Muscle layer of duodenum (tissue), 2 donors: ENCODE measurements around the gene ACCS.

Experiments used
- H3K27ac ChIP-seq: one replicate; pipeline ENCODE4 v1.7.0; 2013; ENCODE audit warnings: mild to moderate bottlenecking, low read length
- H3K27me3 ChIP-seq: one replicate; pipeline ENCODE4 v1.7.0; 2013; ENCODE audit warnings: low read depth, mild to moderate bottlenecking, control low read depth, low read length
- H3K36me3 ChIP-seq, 2 donors: one replicate each; pipeline ENCODE4 v1.7.0; 2013; ENCODE audit warnings: low read length in 2 of 2, control low read depth in 1 of 2, mild to moderate bottlenecking in 1 of 2; ENCODE audit not compliant: insufficient read depth in 2 of 2, control insufficient read depth in 1 of 2
- H3K4me1 ChIP-seq, 2 donors: one replicate each; pipeline ENCODE4 v1.7.0; 2013; ENCODE audit warnings: low read length in 2 of 2, mild to moderate bottlenecking in 2 of 2, control low read depth in 1 of 2, moderate library complexity in 1 of 2; ENCODE audit not compliant: insufficient read depth in 2 of 2, control insufficient read depth in 1 of 2
- H3K4me3 ChIP-seq, 2 donors: one replicate each; pipeline ENCODE4 v1.7.0; 2013; ENCODE audit warnings: low read length in 2 of 2, low read depth in 1 of 2, mild to moderate bottlenecking in 1 of 2
- H3K9me3 ChIP-seq, 2 donors: one replicate each; pipeline ENCODE4 v1.7.0; 2013; ENCODE audit warnings: low read length in 2 of 2, control low read depth in 1 of 2, mild to moderate bottlenecking in 1 of 2; ENCODE audit not compliant: control insufficient read depth in 1 of 2
- donor health status: healthy.

Gene ACCS, protein sequence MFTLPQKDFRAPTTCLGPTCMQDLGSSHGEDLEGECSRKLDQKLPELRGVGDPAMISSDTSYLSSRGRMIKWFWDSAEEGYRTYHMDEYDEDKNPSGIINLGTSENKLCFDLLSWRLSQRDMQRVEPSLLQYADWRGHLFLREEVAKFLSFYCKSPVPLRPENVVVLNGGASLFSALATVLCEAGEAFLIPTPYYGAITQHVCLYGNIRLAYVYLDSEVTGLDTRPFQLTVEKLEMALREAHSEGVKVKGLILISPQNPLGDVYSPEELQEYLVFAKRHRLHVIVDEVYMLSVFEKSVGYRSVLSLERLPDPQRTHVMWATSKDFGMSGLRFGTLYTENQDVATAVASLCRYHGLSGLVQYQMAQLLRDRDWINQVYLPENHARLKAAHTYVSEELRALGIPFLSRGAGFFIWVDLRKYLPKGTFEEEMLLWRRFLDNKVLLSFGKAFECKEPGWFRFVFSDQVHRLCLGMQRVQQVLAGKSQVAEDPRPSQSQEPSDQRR

DNA sequence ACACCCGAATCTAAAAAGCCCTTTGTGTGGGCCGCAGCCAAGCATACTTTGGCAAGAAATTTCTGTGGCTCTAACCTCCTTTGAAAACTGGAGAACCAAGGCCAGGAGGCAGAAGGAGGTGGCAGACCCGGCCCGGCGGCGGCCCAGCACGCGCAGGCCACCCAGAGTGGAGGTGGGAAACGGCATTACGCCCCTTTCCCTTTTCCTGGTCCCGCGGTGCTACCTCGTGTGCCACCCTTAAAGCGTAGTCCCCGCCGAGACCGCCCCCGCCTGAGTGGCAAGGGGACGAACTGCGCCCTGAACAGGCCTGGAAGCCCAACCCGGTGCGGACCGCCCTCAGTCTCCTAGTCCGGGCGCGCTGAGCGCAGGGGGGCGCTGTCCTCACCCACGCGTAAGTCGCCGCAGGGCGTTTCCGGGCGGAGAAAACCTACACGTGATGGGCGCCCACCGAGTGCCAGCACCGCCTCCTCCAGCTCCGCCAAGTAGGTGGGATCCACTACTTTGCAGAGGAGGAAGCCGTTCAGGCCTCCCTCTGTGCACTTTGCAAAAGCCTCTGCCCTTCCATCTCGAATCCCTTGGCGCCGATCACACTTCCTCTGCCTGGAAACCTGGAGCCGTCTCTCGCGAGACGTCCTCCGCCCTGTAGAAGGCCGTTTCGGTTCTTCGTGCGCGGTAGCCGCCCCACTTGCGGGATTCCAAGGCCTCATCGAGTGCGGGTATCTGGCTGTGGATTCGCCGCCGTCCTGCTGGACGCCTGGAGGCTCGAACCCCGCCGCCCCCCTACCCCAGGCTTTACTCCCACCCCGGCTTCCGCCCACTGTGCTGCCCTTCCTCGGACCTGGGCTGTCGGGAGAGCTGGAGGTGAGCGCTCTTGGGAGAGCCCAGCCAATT lies at the start of gene ACCS:
TSS of gene ACCS (plus strand) at position 430 of the 891 bp plus-strand sequence. CDS start 1,358 bp downstream, outside the sequence.
- Histone ChIP-seq H3K36me3 (peaks cover 3 to 10% of the 10 kb centered on the region in 2 donors), H3K27me3 (no peaks in the 10 kb centered on the region), H3K4me1 (peaks cover 0 to 14% of the 10 kb centered on the region in 2 donors), H3K4me3 (peak within 1 kb of the TSS; percentile 83 to 86), H3K9me3 (no peaks in the 10 kb centered on the region), H3K27ac (peak within 1 kb of the TSS; percentile 93)

DNA sequence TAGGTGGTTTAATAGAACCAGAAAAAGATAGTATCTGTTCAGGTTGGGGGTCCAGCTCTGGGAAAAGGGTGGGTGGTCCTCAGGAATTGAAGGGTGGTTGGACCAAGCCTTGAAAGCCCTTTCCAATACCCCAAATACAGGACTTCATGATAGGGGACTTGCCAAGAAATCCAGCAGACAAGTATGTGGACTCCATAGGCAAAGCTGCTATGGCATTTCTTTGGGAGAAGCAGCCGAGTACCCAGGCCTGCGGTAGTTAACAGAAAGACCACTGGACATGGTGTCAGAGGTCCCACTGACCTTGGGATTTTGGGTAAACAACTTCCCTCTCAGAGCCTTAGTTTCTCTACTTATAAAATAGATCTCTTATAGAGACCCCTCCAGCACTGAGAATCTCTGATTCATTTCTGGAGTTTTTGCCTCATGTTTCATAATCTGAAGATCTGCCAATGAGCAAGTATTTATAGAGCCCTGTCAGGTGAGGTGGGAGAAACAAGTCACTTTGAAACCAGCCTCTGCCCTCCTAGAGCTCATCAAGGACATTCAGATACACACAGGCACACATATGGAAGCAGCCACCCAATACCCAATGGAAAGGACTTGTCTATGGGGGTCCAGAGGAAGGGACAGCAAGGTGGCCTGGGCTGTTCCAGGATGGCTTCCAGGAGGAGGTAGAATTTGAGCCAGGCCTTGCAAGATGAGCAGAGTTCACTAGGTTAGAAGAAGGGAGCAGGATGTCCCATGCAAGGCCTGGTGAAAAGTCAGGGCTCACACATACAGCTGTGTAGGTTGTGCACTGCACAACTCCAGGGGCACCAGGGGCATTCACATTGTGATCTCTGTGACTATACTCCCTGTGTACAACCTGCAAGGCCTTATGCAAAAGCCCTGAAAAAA lies 49.3 kb upstream of the ACCS start:
- Histone ChIP-seq H3K4me1 (peaks cover 0 to 9% of the 10 kb centered on the region in 2 donors), H3K4me3 (no peak overlapping the region), H3K9me3 (no peaks in the 10 kb centered on the region), H3K27me3 (no peaks in the 10 kb centered on the region), H3K36me3 (no peaks in the 10 kb centered on the region), H3K27ac (no peak overlapping the region)

DNA sequence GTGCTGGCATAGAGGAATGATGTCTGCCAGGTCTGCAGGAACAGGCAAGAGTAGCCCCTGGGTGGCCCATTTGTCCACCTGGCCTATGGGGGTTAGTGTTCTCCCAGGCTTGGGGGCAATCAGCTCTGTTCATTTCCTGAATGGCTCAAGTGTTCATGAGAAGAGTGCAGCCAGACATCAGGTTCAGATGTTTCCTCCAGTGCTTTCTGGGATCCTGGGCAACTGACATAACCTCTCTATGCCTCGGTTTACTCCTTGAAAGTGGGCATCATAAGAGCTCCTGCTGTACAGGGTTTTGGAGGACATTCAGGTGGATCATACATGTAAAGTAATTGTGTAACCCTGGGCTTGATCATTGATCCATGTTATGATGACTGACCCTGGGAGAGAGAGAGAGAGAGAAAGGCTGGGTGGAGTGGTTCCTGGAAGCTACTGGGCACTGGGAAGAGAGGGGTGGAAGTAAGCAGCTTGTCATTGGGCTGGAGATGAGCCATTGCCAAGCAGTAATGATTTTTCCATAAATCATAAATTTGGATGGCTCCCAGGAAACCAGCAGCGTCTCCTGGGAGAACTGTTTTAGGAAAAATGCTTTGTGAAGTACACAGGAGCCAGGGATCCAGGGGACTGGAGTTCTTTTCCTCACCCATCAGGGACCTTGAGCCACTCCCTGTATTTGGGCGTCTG lies 48.5 kb upstream of the ACCS start:
- H3K4me3 ChIP-seq = no peak overlapping the region
- peaks cover 0 to 9% of the 10 kb centered on the region in 2 donors for H3K4me1 ChIP-seq
- H3K36me3 ChIP-seq = no peaks in the 10 kb centered on the region
- H3K9me3 ChIP-seq = peaks cover 0 to under 1% of the 10 kb centered on the region in 2 donors
- no peak overlapping the region for H3K27ac ChIP-seq
- no peaks in the 10 kb centered on the region for H3K27me3 ChIP-seq

DNA sequence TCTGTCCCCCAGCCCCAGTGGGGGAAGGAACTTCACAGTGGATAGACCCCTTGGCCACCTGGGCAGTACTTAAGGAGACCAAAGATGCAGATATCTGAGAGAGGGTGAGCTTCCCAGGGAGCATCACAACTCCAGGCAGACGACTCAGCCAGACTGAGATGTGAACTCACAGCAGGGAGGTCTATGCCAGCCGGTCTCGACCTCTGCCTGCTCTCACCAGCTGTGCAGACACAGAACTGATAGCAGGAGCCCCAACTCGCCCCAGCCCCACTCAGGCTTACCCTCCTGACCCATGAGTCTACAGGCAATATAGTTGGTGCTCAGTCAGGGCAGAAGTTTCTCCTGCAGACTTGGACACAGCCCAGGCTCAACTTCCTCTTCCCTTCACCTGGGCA lies 47.9 kb upstream of the ACCS start:
- Histone ChIP-seq H3K27ac (no peak overlapping the region), H3K4me1 (peaks cover 0 to 9% of the 10 kb centered on the region in 2 donors), H3K27me3 (no peaks in the 10 kb centered on the region), H3K4me3 (no peak overlapping the region), H3K9me3 (peaks cover 0 to 2% of the 10 kb centered on the region in 2 donors), H3K36me3 (no peaks in the 10 kb centered on the region)

DNA sequence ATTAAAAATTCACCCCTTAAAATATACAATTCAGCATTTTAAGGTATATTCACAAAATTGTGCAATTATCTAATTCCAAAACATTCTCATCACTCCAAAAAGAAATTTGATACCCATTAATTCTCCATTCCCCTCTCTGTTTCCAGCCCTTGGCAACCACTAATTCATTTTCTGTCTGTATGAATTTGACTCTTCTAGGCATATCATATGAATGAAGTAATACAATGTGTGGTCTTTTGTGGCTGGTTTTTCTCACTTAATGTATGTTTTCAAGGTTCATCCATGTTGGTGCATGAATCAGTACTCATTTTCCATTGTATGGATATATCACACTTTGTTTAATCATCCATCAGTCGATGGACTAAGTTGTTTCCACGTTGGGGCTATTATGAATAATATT lies 47.2 kb upstream of the ACCS start:
- H3K36me3 ChIP-seq = no peaks in the 10 kb centered on the region
- no peak overlapping the region for H3K4me3 ChIP-seq
- peaks cover 0 to 2% of the 10 kb centered on the region in 2 donors for H3K9me3 ChIP-seq
- H3K27me3 ChIP-seq = no peaks in the 10 kb centered on the region
- H3K4me1 ChIP-seq = peaks cover 0 to 9% of the 10 kb centered on the region in 2 donors
- H3K27ac ChIP-seq = no peak overlapping the region

DNA sequence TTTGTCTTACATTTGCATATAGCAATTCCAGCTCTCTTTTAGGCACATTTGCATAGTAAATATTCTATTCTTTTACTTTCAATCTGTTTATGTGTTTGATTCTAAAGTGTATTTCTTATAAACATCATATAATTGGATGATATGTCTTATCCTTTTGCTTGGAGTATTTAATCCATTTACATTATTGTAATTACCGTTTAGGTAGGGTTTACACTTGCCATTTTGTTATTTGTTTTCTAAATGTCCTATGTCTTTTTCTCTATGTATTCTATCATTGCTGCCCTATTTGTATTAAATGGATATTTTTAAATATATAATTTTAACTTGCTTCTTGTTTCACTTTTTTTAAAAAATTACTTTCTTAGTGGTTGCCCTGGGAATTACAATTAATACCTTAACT lies 41.1 kb upstream of the ACCS start:
- Histone ChIP-seq H3K4me3 (no peak overlapping the region), H3K4me1 (no peaks in the 10 kb centered on the region), H3K9me3 (peaks cover 0 to 7% of the 10 kb centered on the region in 2 donors), H3K36me3 (no peaks in the 10 kb centered on the region), H3K27ac (no peak overlapping the region), H3K27me3 (no peaks in the 10 kb centered on the region)

DNA sequence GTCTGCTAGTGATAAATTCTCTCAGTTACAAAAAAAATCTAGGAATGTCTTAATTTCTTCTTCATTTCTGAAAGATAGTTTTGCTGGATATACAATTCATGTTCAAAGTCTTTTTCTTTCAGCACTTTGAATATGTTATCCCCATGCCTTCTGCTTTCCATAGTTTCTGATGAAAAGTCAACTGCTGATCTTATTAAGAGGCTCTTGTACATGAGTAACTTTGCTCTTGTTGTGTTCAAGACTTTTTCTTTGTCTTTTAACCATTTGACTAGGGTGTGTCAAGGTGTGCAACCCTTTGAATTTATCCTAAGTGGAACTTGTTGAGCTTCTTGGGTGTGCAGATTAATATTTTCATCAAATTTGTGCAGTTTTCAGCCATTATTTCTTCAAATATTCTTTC lies 40.3 kb upstream of the ACCS start:
- peaks cover 0 to 7% of the 10 kb centered on the region in 2 donors for H3K9me3 ChIP-seq
- peaks cover 0 to 4% of the 10 kb centered on the region in 2 donors for H3K4me1 ChIP-seq
- H3K27me3 ChIP-seq = no peaks in the 10 kb centered on the region
- H3K4me3 ChIP-seq = no peak overlapping the region
- H3K36me3 ChIP-seq = no peaks in the 10 kb centered on the region
- H3K27ac ChIP-seq = no peak overlapping the region

DNA sequence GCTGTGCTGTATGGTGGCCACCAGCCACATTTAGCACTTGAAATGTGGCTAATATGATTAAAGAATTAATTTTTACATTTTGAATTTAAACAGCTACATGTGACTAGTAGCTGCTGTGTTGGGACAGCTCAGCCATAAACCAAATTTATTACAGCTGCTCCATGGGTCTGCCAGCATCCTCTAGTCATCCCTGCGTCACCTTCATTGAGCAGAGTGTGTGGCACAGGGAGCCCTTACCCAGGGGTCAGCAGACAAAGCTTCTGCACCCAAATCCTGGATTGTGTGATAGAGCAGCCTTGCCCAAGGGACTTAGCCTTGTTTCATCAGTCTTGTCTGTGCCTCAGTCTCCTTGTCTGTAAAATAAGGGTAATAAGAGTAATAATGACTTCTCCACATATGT lies 37.7 kb upstream of the ACCS start:
- H3K27me3 ChIP-seq = no peaks in the 10 kb centered on the region
- no peak overlapping the region for H3K4me3 ChIP-seq
- peaks cover 0 to 22% of the 10 kb centered on the region in 2 donors for H3K4me1 ChIP-seq
- peaks cover 0 to 5% of the 10 kb centered on the region in 2 donors for H3K9me3 ChIP-seq
- H3K27ac ChIP-seq = no peak overlapping the region
- no peaks in the 10 kb centered on the region for H3K36me3 ChIP-seq

DNA sequence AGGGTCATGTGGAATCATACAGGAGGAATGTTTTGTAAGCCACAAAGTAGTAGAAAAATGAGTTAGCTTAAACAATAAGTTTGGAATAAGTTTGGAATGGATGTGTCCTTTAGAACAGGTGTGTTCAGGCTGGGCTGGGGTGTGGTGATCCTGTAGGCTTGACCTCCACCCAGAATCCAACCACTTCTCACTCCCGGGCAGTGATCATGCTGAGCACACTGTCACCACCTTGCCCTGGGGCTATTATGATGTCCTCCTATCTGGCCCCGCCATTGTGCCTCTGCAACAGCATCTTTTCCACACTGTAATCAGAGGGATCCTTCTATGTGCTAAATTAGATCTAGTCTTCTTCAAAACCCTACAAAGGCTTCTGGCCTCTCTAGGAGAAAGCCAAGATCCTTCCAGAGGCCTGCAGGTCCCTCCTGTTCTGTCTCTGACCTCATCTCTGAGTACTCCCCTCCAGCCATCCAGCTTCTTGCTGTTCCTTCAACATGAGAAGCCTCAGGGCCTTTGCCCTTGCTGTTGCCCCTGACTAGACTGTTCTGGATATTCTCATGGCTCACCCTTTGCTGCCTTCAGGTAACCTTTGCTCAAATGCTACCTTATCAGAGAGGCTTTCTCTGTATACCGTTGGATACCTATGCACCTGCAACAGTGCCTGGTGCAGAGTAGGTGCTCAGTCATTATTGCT lies 37.1 kb upstream of the ACCS start:
- peaks cover 0 to 5% of the 10 kb centered on the region in 2 donors for H3K9me3 ChIP-seq
- no peaks in the 10 kb centered on the region for H3K36me3 ChIP-seq
- H3K4me3 ChIP-seq = no peak overlapping the region
- H3K4me1 ChIP-seq = peaks cover 0 to 22% of the 10 kb centered on the region in 2 donors
- no peaks in the 10 kb centered on the region for H3K27me3 ChIP-seq
- no peak overlapping the region for H3K27ac ChIP-seq

DNA sequence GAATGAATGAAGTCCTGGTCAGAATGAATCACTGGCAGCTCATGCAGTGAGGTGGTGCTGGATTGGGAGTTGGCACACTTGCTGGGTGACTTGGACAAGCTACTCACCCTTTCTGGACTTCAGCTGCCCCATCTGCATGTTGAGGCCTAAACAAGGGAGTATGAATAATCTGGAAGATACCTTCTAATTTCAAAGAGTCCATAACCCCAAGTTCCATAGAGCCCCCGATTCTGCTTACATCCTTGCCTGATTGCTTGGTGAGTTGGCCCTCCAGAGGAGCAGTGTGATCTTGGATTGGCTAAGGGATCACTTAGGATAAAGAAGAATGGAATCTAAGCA lies 36.6 kb upstream of the ACCS start:
- H3K4me3 ChIP-seq = no peak overlapping the region
- no peak overlapping the region for H3K27ac ChIP-seq
- H3K36me3 ChIP-seq = no peaks in the 10 kb centered on the region
- peaks cover 0 to 22% of the 10 kb centered on the region in 2 donors for H3K4me1 ChIP-seq
- no peaks in the 10 kb centered on the region for H3K27me3 ChIP-seq
- H3K9me3 ChIP-seq = peaks cover 0 to 5% of the 10 kb centered on the region in 2 donors
